Ecto neural progenitor cell (in vitro differentiated cells): ENCODE measurements around the gene UBE2Q2.
"Not testable (repeated sequence)": the region's sequence is repeated elsewhere in the genome, so short reads cannot be mapped to it uniquely, and the experiment has no call there.

Experiments used
- DNase-seq: peaks from one replicate; pipeline ENCODE4 v3.0.0-alpha.2; 2018; ENCODE audit warnings: low spot score

Gene UBE2Q2

GRCh38 chr15:75823860-75824613 lies 19.2 kb upstream of the UBE2Q2 start:
- peak; percentile 65 for DNase-seq

DNA sequence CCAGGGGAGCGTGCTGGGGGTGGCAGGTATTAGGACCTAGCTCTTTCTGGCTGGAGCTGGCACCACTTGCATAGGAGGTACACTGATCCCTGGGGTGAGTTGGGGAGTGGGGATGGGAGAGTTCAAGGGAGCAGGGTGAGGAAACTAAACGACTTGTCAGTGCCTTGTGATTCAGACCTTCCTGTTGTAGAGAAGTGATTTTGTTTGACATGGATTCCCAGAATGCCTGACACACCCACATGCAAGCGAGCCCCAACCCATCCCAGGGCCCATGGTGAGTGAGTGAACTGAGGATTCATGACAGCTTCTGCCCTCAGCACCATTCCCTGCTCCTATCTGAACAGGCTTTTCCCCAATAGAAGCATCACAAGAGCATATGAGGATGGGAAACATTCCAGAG lies 15.6 kb upstream of the UBE2Q2 start:
- DNase-seq = no peak

- no peak for DNase-seq
Observed at GRCh38 chr15:75828429-75828828, 14.8 kb upstream of the UBE2Q2 start.

DNA sequence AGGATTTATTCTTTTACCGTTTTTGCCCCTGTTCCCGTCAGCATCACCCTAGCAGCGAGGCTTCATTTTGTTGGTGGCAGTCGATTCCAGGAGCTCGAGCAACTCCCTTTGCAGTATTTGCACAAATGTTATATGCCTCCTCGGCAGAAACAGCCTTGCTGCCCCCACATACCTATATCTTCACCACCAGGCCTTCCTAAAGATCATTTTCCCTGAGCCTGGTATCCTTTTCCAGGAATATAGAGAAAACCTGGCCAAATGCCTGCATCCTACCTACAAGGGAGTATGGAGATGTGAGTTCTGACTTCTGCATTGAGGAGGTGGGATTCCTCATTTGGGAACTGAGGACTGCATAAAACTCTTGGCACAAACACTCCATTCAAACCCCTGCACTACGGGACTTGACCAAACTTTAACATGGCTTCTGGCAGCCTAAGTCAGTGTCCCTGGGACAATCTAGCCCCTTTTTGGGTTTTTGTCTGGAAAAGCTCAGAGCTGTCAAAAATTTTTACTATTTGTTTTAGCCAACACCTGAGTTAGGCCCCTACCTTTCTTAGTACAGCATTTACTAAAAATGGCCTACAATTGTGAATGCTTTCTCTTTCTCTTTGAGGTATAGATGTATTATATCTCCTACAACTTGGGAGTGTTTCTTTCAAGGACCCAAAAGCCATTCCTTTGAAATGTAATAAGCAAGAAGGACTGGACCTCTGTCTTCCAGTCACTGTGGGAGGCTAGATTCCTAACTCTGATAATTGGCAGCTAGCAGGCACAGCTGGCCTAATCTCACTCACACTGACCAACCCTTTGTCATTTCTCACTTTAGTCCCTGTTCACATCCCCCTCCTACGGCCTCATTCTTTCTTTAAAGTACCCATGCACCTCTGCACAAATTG lies 12.1 kb upstream of the UBE2Q2 start:
- DNase-seq = no peak

DNA sequence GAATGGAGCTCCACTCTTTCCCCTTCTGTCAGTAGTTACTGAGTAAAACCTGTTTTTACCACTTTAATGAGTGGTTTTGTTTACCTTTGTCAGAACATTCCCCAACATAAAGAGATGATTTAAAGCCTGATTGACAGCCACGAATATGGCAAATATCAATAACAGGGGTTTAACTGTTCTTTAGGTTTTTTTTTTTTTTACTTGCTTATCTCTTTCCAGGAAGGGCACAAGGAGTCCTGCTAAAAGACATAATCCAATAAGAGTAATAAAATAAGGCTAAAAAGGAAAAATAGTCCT lies 11.5 kb upstream of the UBE2Q2 start:
- DNase-seq = no peak

- no peak for DNase-seq
Observed at GRCh38 chr15:75832114-75832513, 11.1 kb upstream of the UBE2Q2 start.

- DNase-seq = no peak
Observed at GRCh38 chr15:75834021-75834420, 9.2 kb upstream of the UBE2Q2 start.

DNA sequence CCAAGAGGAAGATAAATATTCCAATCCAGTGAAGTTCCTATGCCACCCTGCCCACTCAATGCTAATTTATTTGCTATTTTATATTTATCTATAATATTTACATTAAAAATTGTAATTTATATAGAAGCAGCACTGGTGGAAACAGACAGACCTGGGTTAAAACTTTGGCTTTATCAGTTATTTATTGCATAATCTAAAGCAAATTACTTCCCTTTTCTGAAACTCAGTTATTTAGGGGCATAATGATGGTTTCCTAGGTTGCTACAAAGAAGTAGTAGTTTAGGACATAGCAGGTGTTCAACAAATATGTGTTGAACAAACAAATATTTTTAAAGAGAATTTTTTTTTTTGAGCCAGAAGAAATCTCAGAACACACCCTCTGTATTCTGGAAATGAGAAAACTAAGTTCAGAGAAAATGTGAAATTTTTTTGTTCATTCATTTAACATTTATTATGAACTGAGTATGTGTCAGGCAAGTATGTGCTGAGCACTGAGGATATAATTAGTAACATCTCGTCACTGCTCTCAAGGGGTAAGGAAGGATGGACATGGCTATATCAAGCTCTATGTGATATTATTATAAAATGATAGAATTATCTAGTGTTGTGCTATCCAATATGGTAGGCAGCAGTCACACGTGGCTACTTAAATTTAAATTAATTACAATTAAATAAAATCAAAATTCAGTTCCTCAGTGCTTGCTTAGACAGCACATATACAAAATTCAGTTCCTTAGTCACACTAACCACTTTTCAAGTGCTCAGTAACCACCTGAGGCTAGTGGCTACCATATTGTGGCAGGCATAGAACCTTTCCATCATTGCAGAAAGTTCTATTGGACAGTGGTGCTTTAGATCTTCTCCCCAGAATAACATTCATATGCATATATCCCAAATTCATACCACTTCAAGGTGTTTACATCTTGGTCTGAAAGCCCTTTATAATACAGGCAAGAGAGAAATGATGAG lies 7.0 kb upstream of the UBE2Q2 start:
- DNase-seq = no peak

DNA sequence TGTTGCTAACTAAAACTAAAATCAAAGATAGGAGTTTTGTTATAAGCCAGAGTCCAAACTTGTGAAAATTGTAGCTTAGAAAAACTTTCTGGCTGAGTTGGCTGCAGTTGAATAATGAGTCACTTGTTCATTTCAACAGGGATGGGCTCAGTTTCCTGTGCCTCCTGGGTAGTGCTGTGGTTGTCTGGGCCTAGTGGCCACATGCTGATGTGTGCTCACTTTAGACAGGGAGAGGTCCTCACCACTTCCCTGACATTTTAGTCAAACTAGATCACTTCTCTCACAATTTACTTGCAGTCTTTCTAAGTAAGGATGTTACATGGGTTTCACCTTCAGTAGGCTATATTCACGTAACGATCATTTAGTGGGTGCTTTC lies 6.3 kb upstream of the UBE2Q2 start:
- no peak for DNase-seq

GRCh38 chr15:75840659-75841058 lies 2.6 kb upstream of the UBE2Q2 start:
- no peak for DNase-seq

- no peak for DNase-seq
Observed at GRCh38 chr15:75841626-75842025, 1.6 kb upstream of the UBE2Q2 start.

GRCh38 chr15:75843678-75844581 lies 683 bp downstream of the UBE2Q2 start:
- peak; percentile 79 for DNase-seq

DNA sequence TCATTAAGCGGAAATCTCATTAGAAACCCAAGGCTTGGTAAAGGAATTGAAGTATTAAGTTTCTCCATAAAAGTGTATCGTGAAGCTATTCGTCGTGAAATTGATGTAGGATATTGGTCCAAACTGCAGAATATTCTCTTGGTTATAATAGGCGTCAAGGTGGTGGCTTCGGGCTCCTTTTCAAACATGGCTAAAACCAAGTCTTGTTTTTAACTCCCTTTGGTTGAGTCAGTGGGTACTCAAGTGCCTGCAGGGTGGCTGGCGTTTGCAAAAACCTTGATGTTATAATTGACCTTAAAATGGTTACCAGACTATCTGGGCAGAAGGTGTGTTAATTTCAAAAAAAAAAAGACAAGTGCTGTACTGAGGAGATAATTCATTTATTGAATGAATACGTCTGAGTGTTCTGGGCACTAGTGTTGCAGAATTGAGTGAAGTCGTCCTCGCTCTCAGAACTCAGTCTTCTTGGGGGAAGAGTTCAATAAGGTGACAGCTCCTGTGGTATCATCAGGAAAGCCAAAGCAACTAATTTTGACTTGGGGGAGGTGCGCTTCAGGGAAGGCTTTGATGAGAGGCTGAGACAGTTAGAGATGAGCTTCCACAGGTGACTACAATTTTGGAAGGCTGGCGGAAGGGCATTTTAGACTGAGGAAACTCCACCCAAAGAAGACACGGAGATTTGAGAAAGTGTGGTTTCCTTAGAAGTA lies 1.5 kb downstream of the UBE2Q2 start:
- DNase-seq = no peak

DNA sequence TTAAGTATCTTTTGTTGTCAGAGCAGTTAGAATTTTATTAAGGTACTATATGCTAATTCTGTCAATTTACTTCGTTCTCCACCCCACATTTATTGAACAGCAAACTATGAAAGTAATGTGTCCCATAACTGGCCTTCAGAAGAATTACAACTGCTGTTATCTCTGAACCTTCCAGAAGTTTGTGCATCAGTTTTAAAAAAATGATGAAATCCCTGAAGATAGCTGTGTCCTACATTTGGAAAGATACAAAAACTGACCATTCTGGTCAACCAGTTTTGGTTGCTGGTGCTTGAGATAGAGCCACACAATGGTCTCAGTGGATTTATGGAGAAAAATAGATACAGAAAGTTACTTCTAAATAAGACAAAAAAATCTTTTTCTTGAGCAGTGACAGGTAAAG lies 5.9 kb downstream of the UBE2Q2 start:
- no peak for DNase-seq

GRCh38 chr15:75850708-75851107 lies 7.5 kb downstream of the UBE2Q2 start:
- no peak for DNase-seq

GRCh38 chr15:75851566-75851965 lies 8.3 kb downstream of the UBE2Q2 start:
- not testable (repeated sequence) for DNase-seq

DNA sequence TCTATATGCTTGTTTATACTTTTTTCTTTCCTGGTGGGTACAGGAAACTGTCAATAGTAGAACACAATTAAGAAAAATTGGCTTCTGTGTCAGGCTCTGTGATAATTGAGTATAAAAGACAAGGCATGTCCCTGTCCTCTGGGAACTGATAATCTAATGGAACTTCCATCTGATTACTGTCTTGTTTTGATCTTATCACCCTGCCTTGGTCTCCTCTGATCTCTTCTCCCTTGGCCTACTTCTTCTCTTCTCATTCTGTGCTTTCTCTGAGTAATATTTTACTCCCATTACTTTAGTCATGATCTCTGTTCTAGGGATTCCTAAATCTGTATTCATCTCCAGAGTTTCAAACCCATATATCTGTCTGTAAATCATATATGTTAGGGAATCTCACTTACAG lies 14.6 kb downstream of the UBE2Q2 start:
- DNase-seq = no peak

DNA sequence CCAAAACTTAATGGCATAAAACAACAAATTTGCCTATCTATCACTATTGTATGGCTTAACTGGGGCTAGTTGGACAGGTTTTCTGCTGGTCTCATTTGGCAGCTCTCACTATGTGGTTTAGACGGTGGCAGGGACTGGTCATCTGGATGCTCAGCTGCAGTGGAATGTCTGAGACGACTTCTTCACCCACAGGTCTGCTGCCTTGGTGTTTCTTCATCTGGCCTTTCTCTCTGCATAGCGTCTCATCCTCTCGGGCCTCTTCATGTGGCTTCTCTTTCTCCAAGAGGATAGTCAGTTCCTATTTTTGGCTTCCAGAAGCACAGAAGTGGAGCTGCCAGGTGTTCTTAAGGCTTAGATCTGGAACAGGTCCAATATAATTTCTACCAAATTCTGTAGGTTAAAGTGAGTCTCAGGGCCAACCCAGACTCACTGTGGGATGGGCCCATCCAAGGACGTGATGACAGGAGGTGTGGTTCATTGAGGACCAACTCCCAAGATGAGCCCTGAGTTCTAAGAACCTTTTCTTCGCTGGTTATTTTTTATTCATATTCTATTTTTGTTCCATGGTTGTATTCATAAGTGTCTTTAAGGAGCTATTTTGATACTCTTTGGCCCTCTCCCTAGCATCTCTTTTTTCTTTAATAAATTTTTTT lies 18.6 kb downstream of the UBE2Q2 start:
- DNase-seq = no peak

DNA sequence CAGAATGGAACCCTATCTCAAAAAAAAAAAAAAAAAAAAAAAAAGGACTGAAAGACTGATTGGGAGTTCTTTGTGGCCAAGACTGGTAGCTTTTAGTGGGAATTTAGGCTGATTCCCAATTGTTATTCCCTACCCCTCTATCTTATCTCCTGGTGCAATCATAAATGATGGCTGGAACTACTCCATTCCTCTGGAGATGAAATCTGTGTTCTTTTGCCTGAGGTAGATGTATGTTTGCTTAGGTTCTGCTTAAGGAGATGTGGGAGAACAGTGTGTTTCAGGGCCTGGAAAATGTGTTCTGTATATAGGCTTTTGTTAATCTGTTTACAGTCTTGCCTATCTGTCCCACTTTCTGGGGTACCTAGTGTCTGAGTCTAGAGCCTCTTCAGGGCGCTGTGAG lies 19.5 kb downstream of the UBE2Q2 start:
- no peak for DNase-seq
